GM11168 (cell line): ENCODE results near the gene LGALS9C.
"Not testable (repeated sequence)": the region's sequence is repeated elsewhere in the genome, so short reads cannot be mapped to it uniquely, and the experiment has no call there.

Experiments
- in situ Hi-C: fragments of 300-500 bp; cut with MboI; formaldehyde crosslinking; loops from one replicate; pipeline ENCODE4 v1.12.0; 2022; ENCODE audit warnings: low sequenced_read_pairs; ENCODE audit not compliant: unreplicated experiment

LGALS9C gene

GRCh38 chr17:18477367-18477766 lies 778 bp downstream of the LGALS9C start:
- in situ Hi-C loops, result loop anchor here (10.0 kb wide), 1 partner anchor 1987 kb away; the partner anchor contains the start of gene LGALS9B

DNA sequence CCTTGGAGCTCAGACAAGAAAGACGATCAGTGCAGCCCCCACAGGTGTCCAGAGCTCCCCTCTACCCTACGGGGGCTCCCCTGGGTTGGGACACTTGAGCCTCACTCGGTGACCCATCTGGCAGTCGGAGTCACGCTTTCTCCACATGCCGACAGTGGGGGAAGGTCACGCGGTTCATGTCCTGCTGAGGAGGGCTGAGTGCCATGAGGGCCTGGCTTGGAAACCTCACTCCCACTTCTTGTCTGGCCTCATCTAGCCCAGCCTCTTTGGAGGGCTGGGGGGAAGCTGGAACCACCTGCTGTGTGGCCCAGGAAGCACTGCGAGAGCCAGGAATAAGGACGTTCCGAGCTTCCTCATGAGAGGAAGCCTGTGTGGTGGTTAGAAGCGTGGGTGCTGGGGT lies 1.8 kb downstream of the LGALS9C start:
- in situ Hi-C loops, result loop anchor here (10.0 kb wide), 1 partner anchor 1986 kb away; the partner anchor contains the start of gene LGALS9B

DNA sequence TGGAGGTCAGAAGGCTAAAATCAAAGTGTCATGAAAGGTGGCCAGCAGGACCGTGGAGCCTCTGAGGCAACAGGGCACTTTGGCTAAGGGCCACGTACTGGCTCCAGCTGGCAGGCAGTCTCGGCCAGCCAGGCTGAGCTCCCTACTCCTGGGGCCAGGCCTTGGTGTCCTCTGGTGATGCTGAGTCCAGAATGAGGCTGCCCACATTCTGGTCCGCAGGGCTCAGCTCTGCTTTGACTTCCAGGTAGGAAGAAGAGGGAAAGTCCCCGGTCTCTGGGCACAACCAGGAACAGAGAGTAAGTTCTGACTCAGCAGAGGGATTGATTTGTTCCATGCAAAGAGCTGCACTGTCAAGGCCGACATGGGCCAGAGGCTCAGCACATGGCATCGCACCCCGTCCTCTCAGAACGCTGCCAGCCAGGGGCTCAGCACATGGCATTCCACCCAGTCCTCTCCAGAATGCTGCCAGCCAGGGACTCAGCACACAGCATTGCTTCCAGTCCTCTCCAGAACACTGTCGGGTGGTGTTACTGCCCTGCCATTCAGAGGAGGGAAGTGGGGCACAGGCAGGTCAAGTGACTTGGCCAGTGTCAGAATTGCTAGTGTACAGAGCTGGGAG lies 2.5 kb downstream of the LGALS9C start:
- in situ Hi-C loops, result loop anchor here (10.0 kb wide), 1 partner anchor 1986 kb away; the partner anchor contains the start of gene LGALS9B

DNA sequence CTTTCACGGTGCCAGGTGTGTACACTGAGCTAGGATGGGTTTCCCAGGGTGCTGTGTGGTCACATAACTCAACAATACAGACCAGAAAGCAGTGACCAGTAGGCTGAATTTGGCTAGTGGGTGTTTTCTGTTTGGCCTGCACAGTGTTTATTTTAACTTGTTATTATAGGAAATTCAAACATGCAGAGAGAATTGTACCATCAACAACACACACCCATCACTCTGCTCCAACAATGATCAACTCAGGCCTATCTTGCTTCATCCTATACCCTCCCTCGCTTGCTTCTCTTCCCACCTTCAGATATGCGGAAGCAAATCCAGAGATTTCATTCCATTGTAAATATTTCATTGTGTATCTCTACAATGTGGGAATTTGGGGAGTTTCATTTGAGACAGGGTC lies 5.2 kb downstream of the LGALS9C start:
- in situ Hi-C loops, result not testable (repeated sequence)

GRCh38 chr17:18485936-18486464 lies 9.4 kb downstream of the LGALS9C start:
- in situ Hi-C loops, result not testable (repeated sequence)

DNA sequence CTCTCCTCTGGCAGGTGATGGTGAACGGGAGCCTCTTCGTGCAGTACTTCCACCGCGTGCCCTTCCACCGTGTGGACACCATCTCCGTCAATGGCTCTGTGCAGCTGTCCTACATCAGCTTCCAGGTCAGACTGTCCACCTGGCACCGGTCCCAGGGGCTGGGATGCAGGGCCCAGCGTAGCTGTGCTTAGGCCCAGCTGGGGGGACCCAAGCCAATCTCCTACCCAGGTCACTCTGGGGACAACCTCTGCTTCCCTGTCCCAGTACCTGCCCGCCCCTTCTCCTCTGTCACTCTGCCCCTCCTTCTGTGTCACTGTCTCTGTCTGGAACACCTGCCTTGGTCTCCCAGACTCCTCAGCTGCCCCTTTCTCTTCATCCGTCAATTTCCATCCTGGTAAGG lies 11.0 kb downstream of the LGALS9C start:
- in situ Hi-C loops, result not testable (repeated sequence)

- in situ Hi-C loops, result not testable (repeated sequence)
These were observed 12.0 kb downstream of the LGALS9C start for GRCh38 chr17:18488622-18489021.

GRCh38 chr17:18490016-18490415 lies 13.4 kb downstream of the LGALS9C start:
- in situ Hi-C loops, result not testable (repeated sequence)

GRCh38 chr17:18492712-18493480 lies 16.3 kb downstream of the LGALS9C start:
- in situ Hi-C loops, result not testable (repeated sequence)

DNA sequence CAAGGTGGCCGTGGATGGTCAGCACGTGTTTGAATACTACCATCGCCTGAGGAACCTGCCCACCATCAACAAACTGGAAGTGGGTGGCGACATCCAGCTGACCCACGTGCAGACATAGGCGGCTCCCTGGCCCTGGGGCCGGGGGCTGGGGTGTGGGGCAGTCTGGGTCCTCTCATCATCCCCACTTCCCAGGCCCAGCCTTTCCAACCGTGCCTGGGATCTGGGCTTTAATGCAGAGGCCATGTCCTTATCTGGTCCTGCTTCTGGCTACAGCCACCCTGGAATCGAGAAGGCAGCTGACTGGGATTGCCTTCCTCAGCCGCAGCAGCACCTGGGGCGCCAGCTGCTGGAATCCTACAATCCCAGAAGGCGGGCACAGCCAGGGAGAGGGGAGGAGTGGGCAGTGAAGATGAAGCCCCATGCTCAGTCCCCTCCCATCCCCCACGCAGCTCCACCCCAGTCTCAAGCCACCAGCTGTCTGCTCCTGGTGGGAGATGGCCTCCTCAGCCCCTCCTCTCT lies 17.7 kb downstream of the LGALS9C start:
- in situ Hi-C loops, result not testable (repeated sequence)

GRCh38 chr17:18497044-18497443 lies 20.5 kb downstream of the LGALS9C start:
- in situ Hi-C loops, result not testable (repeated sequence)

DNA sequence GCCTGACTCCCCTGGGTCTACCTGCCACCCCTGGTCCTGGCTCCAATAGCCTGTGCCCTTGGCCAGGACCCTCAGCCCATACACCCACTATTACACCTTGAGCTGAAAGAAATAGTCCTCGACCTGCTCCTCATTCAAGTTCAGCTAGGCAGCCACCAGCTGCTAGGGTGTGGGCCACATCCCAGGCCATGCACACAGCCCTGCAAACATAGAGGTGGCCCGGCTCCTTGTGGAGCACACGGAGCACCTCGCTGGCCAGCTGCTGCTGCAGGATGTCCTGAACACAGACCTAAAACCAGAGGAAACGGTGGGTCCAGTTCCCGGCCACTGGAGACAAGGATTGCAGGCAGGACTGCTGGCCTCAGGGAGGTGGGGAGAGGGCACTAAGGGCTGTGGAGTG lies 22.5 kb downstream of the LGALS9C start:
- in situ Hi-C loops, result not testable (repeated sequence)

GRCh38 chr17:18499756-18500155 lies 23.2 kb downstream of the LGALS9C start:
- in situ Hi-C loops, result not testable (repeated sequence)

DNA sequence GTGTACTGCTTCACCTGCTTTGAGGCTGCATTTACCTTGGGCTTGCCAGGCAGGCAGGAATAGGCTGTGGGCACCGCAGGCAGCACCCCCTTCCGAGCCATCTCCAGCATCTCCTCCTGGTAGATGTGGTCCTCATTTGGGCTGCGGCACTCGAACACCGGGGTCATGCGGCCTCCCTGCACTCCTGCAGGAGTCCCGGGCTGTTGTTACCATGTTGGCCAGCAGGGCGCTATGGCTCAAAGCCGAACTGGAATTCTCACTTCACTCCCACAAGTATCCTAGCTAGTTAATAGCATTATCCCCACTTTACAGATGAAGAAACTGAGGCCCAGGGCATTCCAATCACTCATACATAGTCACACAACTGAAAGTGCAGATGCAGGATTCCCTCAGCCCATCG lies 23.7 kb downstream of the LGALS9C start:
- in situ Hi-C loops, result not testable (repeated sequence)

- in situ Hi-C loops, result not testable (repeated sequence)
These were observed 24.2 kb downstream of the LGALS9C start for GRCh38 chr17:18500816-18501215.

DNA sequence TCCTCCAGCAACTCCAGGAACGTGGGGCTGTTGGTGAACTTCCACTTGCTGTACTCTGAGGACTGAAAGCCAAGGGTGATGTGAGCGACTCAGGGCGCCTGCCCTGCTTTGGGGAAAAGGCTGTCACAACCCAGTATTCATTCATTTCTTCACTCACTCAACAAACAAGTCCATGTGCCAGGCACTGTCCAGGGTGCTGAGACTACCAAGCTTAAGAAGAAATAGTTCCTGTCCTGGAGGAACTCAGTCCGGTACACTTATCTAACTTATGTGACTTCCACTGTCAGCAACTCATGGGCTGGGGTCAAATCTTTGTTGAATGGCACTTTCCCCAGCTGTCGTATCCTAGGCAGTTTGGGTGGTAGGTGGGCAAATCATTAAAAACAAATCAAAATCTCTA lies 26.6 kb downstream of the LGALS9C start:
- in situ Hi-C loops, result not testable (repeated sequence)

- in situ Hi-C loops, result not testable (repeated sequence)
These were observed 31.1 kb downstream of the LGALS9C start for GRCh38 chr17:18507729-18508128.

GRCh38 chr17:18508667-18509066 lies 32.1 kb downstream of the LGALS9C start:
- in situ Hi-C loops, result not testable (repeated sequence)

- in situ Hi-C loops, result loop anchor here (5.0 kb wide), 1 partner anchor 1729 kb away; no protein-coding TSS in a partner anchor
These were observed 44.5 kb downstream of the LGALS9C start for GRCh38 chr17:18521100-18521499.

DNA sequence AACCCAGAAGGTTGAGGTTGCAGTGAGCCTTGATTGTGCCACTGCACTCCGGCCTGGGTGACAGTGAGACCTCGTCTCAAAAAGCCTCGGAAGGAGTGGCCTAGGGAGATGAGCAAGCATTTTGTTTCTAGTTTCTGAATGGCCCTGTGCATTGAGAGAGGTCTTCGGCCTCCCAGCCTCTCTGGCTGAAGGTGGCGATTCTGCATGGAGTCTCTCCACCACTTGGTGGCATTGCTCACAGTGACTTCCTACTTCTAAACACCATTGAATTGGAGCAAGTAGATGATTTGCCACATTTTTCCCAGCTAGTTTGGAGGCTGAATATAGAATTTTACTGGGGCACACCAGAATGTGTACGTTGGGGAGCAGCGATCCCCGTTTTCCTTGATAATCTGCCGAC lies 48.4 kb downstream of the LGALS9C start:
- in situ Hi-C loops, result not testable (repeated sequence)
